Calu3 (cell line): ENCODE measurements around the gene MAPK4. TPM values are rescaled to one million over a fixed set of nuclear protein-coding genes. Genes with fewer than 3 reads are reported as not detected.

Source experiments
- BruUV-seq: library from RNA; stranded (reverse); fragments of 400-500 nt; replicated peaks from 2 replicates; lab custom pipeline; 2021; lab: Mats Ljungman, UMichigan
- CTCF ChIA-PET: fragments of 300-600 bp; sonication (Branson Sonifier 250); formaldehyde crosslinking; loops from one replicate; lab custom pipeline; 2022; ENCODE audit warnings: antibody characterized with exemption; lab: Charles Lee
- DNase-seq: peaks from one replicate; pipeline ENCODE4 v3.0.0; 2022
- H3K27ac Mint-ChIP-seq: one replicate; pipeline ENCODE4 v1.8.0; 2022; ENCODE audit warnings: mixed read lengths; ENCODE audit not compliant: unreplicated experiment
- H3K27me3 Mint-ChIP-seq: one replicate; pipeline ENCODE4 v1.8.0; 2022; ENCODE audit warnings: mixed read lengths; ENCODE audit not compliant: unreplicated experiment
- H3K36me3 Mint-ChIP-seq: one replicate; pipeline ENCODE4 v1.8.0; 2022; ENCODE audit warnings: mild to moderate bottlenecking, moderate library complexity, mixed read lengths; ENCODE audit not compliant: insufficient read depth, unreplicated experiment
- H3K4me1 Mint-ChIP-seq: one replicate; pipeline ENCODE4 v1.8.0; 2022; ENCODE audit warnings: mild to moderate bottlenecking, low read depth, mixed read lengths; ENCODE audit not compliant: unreplicated experiment
- H3K4me3 Mint-ChIP-seq: one replicate; pipeline ENCODE4 v1.8.0; 2022; ENCODE audit warnings: mild to moderate bottlenecking, low read depth, moderate library complexity, mixed read lengths; ENCODE audit not compliant: unreplicated experiment
- H3K9me3 Mint-ChIP-seq: one replicate; pipeline ENCODE4 v1.8.0; 2022; ENCODE audit warnings: low read depth, mixed read lengths; ENCODE audit not compliant: unreplicated experiment
- intact Hi-C: fragments of 100-400 bp; cut with micrococcal nuclease; formaldehyde crosslinking; loops from one replicate; pipeline ENCODE4 v1.10.0; 2022; ENCODE audit not compliant: unreplicated experiment
- total RNA-seq: library from RNA; stranded (reverse); gene quantifications from 2 replicates; pipeline ENCODE4 v1.2.3, GENCODE V29; 2022
- TF ChIP-seq, protein P1 (sequence below): fragments of 200-600 bp; IDR thresholded peaks from one replicate; pipeline ENCODE4 v1.8.0; 2022; ENCODE audit warnings: antibody characterized with exemption; ENCODE audit not compliant: unreplicated experiment

MAPK4 gene
- total RNA-seq, 1 experiment from 2014 or later = not detected

DNA sequence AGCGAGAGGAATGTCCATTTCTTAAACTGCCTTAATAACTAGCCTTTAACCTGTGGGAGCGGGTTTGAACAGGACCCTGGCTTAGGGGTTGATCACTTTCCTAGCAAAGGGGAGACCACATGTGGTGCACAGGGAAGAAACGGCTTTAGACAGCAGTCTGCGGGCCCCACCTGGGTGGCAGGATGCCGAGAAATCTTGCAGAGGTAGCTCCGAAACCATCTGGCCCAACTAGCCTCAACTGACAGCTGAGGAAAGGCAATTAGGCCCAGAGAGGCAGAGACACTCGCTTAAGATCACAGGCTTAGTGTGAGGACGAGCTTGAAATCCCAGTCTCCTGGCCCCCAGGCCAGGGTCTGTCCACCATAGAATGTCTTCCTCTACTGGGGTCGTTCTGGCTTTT, 170.1 kb downstream of the MAPK4 start:
- TF ChIP-seq, protein P1, sequence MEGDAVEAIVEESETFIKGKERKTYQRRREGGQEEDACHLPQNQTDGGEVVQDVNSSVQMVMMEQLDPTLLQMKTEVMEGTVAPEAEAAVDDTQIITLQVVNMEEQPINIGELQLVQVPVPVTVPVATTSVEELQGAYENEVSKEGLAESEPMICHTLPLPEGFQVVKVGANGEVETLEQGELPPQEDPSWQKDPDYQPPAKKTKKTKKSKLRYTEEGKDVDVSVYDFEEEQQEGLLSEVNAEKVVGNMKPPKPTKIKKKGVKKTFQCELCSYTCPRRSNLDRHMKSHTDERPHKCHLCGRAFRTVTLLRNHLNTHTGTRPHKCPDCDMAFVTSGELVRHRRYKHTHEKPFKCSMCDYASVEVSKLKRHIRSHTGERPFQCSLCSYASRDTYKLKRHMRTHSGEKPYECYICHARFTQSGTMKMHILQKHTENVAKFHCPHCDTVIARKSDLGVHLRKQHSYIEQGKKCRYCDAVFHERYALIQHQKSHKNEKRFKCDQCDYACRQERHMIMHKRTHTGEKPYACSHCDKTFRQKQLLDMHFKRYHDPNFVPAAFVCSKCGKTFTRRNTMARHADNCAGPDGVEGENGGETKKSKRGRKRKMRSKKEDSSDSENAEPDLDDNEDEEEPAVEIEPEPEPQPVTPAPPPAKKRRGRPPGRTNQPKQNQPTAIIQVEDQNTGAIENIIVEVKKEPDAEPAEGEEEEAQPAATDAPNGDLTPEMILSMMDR = no peak
- H3K27ac Mint-ChIP-seq = no peak overlapping the region
- no peaks in the 10 kb centered on the region for H3K4me1 Mint-ChIP-seq

DNA sequence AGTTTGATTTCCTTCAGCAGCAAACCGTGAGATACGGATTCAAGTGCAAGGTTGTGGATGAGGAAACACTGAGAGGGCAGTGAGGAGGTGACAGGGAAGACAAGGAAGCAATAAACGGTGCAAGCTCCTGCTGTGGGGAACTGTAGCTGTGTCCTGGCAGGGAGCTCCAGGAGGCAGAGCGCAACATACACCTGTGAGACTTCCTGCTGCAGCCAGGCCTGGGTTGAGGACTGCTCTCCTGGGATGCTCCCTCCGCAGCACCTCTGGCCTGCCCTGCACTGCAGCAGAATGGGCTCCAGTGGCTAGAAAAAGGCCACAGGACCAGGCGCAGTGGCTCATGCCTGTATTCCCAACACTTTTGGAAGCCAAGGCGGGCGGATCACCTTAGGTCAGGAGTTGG, 174.5 kb downstream of the MAPK4 start:
- intact Hi-C loops = no loop called here
- Mint-ChIP-seq H3K4me3 (no peak overlapping the region), H3K9me3 (no peaks in the 10 kb centered on the region), H3K4me1 (no peaks in the 10 kb centered on the region), H3K27me3 (peaks cover 72% of the 10 kb centered on the region), H3K36me3 (no peaks in the 10 kb centered on the region), H3K27ac (no peak overlapping the region)
- BruUV-seq = no TSS peak
- DNase-seq = no peak
- CTCF ChIA-PET = no interaction called here
- TF ChIP-seq, protein P1 = no peak

More for the DNA sequence above, 170.1 kb downstream of the MAPK4 start:
- no peaks in the 10 kb centered on the region for H3K9me3 Mint-ChIP-seq
- intact Hi-C loops = no loop called here
- H3K36me3 Mint-ChIP-seq = no peaks in the 10 kb centered on the region
- DNase-seq = no peak
- H3K27me3 Mint-ChIP-seq = peaks cover 85% of the 10 kb centered on the region
- CTCF ChIA-PET = no interaction called here
- BruUV-seq = no TSS peak
- no peak overlapping the region for H3K4me3 Mint-ChIP-seq

DNA sequence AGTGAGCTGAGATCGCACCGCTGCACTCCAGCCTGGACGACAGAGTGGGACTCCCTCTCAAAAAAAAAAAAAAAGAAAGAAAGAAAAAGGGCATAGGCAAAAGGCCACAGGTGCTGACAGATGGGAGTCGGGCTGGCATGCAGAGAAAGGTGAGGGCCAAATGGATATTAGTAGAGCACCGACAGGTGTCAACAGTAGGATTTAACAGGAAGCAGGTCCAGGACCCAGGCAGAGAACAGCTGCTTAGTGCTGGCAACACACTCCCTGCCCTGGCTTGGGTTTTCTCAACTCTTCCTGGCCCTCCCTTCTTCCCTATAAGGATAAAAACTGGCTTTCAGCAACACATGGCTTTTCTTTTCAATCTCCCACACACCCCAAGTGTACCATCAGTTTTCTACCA, 175.0 kb downstream of the MAPK4 start:
- no peak overlapping the region for H3K4me3 Mint-ChIP-seq
- CTCF ChIA-PET = interaction anchor here (0.6 kb wide), 2 partner anchors 322 to 1128 kb away, joined by 3 to 4 read pairs; no protein-coding TSS in a partner anchor
- no peak overlapping the region for H3K27ac Mint-ChIP-seq
- H3K4me1 Mint-ChIP-seq = no peaks in the 10 kb centered on the region
- DNase-seq = no peak
- TF ChIP-seq, protein P1 = no peak
- no peaks in the 10 kb centered on the region for H3K36me3 Mint-ChIP-seq
- H3K27me3 Mint-ChIP-seq = peaks cover 71% of the 10 kb centered on the region
- intact Hi-C loops = no loop called here
- no TSS peak for BruUV-seq
- no peaks in the 10 kb centered on the region for H3K9me3 Mint-ChIP-seq

DNA sequence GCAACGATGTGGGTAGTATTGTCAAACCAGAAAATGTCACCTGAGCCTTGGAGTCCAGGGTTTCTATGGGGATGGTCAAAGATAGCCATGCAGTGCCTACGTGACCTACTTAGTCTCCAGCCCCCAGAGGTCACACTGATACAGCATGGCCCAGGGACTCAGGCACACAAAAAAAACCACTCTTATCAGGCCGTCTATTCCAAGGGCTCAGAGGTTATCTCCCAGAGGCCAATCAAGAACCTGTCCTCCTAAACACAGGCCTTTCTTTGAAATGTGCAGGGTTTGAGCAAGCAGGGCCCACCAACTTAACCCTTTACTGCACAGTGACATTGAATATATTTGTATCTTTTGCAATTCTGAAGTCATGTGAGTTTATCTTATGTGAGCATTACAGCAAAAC, 177.2 kb downstream of the MAPK4 start:
- intact Hi-C loops = no loop called here
- CTCF ChIA-PET = no interaction called here
- BruUV-seq = no TSS peak
- no peak for DNase-seq
- Mint-ChIP-seq H3K4me3 (no peak overlapping the region), H3K9me3 (no peaks in the 10 kb centered on the region), H3K27ac (no peak overlapping the region), H3K36me3 (no peaks in the 10 kb centered on the region), H3K27me3 (peaks cover 66% of the 10 kb centered on the region), H3K4me1 (no peaks in the 10 kb centered on the region)
- TF ChIP-seq, protein P1 = no peak
